CD14-positive monocyte (primary cell): ENCODE results near the gene TNFRSF19. TPM values are rescaled to one million over a fixed set of nuclear protein-coding genes. Genes with fewer than 3 reads are reported as not detected.

Experiments used
- DNase-seq, 3 donors: peaks; one replicate each; pipeline ENCODE4 v3.0.0-alpha.2; 2011 to 2022
- H2AFZ ChIP-seq: 2 replicates; pipeline ENCODE4 v1.6.0; 2012; ENCODE audit warnings: mild to moderate bottlenecking, low read depth, low read length, inconsistent platforms; ENCODE audit not compliant: insufficient read depth, poor library complexity, severe bottlenecking
- H3K27ac ChIP-seq, 2 donors: 1 replicate in 1 of 2; 2 replicates in 1 of 2; pipeline ENCODE4 v1.5.1; 2012 to 2013; ENCODE audit warnings: low read length in 2 of 2, control low read depth in 1 of 2, inconsistent platforms in 1 of 2, low read depth in 1 of 2, mild to moderate bottlenecking in 1 of 2
- H3K27me3 ChIP-seq, 2 donors: one replicate each; pipeline versions ENCODE4 v1.6.0 to v1.6.1; 2011 to 2013; ENCODE audit warnings: low read length in 2 of 2; ENCODE audit not compliant: control insufficient read depth in 2 of 2, insufficient read depth in 2 of 2
- H3K36me3 ChIP-seq, 2 donors: replicated peaks in 1 of 2; 1 replicate in 1 of 2; 2 replicates in 1 of 2; pipeline versions ENCODE4 v1.5.1 to v1.6.1; 2012 to 2013; ENCODE audit warnings: low read length in 2 of 2, control low read depth in 1 of 2, inconsistent platforms in 1 of 2, mild to moderate bottlenecking in 1 of 2; ENCODE audit not compliant: insufficient read depth in 2 of 2, control insufficient read depth in 1 of 2
- H3K4me1 ChIP-seq, 2 donors: 1 replicate in 1 of 2; 2 replicates in 1 of 2; pipeline versions ENCODE4 v1.5.1 to v1.6.1; 2012 to 2013; ENCODE audit warnings: low read length in 2 of 2, control low read depth in 1 of 2, inconsistent platforms in 1 of 2, mild to moderate bottlenecking in 1 of 2, moderate library complexity in 1 of 2; ENCODE audit not compliant: insufficient read depth in 2 of 2, control insufficient read depth in 1 of 2
- H3K4me2 ChIP-seq: replicated peaks from 2 replicates; pipeline ENCODE3; 2012; ENCODE audit warnings: low read length, moderate library complexity, mild to moderate bottlenecking; ENCODE audit not compliant: poor library complexity, severe bottlenecking; ENCODE audit errors: extremely low read depth
- H3K4me3 ChIP-seq, 3 experiments: fragments of 200-600 bp in 1 of 3; sonication (generic) in 1 of 3; replicated peaks in 1 of 3; 1 replicate in 2 of 3; 2 replicates in 1 of 3; pipeline ENCODE4 v1.5.1; 2011 to 2013; ENCODE audit warnings: low read length in 3 of 3, mild to moderate bottlenecking in 3 of 3, control low read depth in 2 of 3, low read depth in 2 of 3, inconsistent platforms in 1 of 3, moderate library complexity in 1 of 3
- H3K79me2 ChIP-seq: 2 replicates; pipeline ENCODE4 v1.6.0; 2012; ENCODE audit warnings: mild to moderate bottlenecking, control low read depth, inconsistent platforms, low read length, moderate library complexity; ENCODE audit not compliant: insufficient read depth
- H3K9ac ChIP-seq: 2 replicates; pipeline ENCODE4 v1.6.0; 2017; ENCODE audit warnings: low read length, mild to moderate bottlenecking; ENCODE audit not compliant: insufficient read depth, poor library complexity, severe bottlenecking
- H3K9me3 ChIP-seq, 2 donors: replicated peaks in 1 of 2; 1 replicate in 1 of 2; 2 replicates in 1 of 2; pipeline versions ENCODE4 v1.5.1 to v1.6.1; 2012 to 2013; ENCODE audit warnings: low read length in 2 of 2, control low read depth in 1 of 2; ENCODE audit not compliant: control insufficient read depth in 1 of 2, insufficient read depth in 1 of 2
- H4K20me1 ChIP-seq: 2 replicates; pipeline ENCODE4 v1.6.0; 2012; ENCODE audit warnings: mild to moderate bottlenecking, low read length, control low read depth, moderate library complexity; ENCODE audit not compliant: insufficient read depth
- H3K27ac Mint-ChIP-seq, 7 donors: one replicate each; pipeline ENCODE4 v1.8.0; 2020; ENCODE audit warnings: mild to moderate bottlenecking in 7 of 7, mixed read lengths in 7 of 7, moderate library complexity in 6 of 7, inconsistent platforms in 2 of 7
- H3K27me3 Mint-ChIP-seq, 3 donors: one replicate each; pipeline ENCODE4 v1.8.0; 2021 to 2022; ENCODE audit warnings: low read depth in 3 of 3, mild to moderate bottlenecking in 3 of 3, mixed read lengths in 3 of 3, moderate library complexity in 3 of 3, inconsistent platforms in 1 of 3
- H3K36me3 Mint-ChIP-seq, 2 donors: one replicate each; pipeline ENCODE4 v1.8.0; 2020; ENCODE audit warnings: mixed read lengths in 2 of 2, inconsistent platforms in 1 of 2, mild to moderate bottlenecking in 1 of 2
- H3K4me1 Mint-ChIP-seq: one replicate; pipeline ENCODE4 v1.8.0; 2020; ENCODE audit warnings: mild to moderate bottlenecking, mixed read lengths
- H3K4me3 Mint-ChIP-seq, 2 donors: one replicate each; pipeline ENCODE4 v1.8.0; 2020; ENCODE audit warnings: mild to moderate bottlenecking in 2 of 2, mixed read lengths in 2 of 2, moderate library complexity in 1 of 2
- H3K9me3 Mint-ChIP-seq, 7 donors: one replicate each; pipeline ENCODE4 v1.8.0; 2020 to 2022; ENCODE audit warnings: mixed read lengths in 7 of 7, mild to moderate bottlenecking in 6 of 7, moderate library complexity in 6 of 7, inconsistent platforms in 2 of 7
- WGBS: methylation state at CpG from one replicate; pipeline ENCODE4 v1.1.5; 2013; ENCODE audit warnings: missing lambda C conversion rate; ENCODE audit not compliant: insufficient coverage; 5-methylcytosine and 5-hydroxymethylcytosine counted together
- intact Hi-C, 2 donors: fragments of 100-400 bp; cut with micrococcal nuclease; formaldehyde crosslinking; loops; one replicate each; pipeline versions ENCODE4 v1.15.0 to v1.15.1; 2023
- polyA plus RNA-seq, 3 donors: library from polyadenylated mRNA; depleted of rRNA in 1 of 3; unstranded in 2 of 3; stranded (reverse) in 1 of 3; fragments of 300-500 nt in 2 of 3; fragments of >200 nt in 1 of 3; fragmentation: Illumina TruSeq in 2 of 3; gene quantifications; 1 replicate in 2 of 3; 2 replicates in 1 of 3; pipeline ENCODE4 v1.2.3, GENCODE V29; 2012 to 2021
- TF ChIP-seq, protein P1 (sequence below): fragments of 200-600 bp; IDR thresholded peaks from one replicate; pipeline ENCODE4 v1.8.0; 2022; ENCODE audit warnings: antibody characterized with exemption, mild to moderate bottlenecking

The TNFRSF19 gene
- polyA plus RNA-seq, 3 donors: 0.11 TPM; not detected in 2

DNA sequence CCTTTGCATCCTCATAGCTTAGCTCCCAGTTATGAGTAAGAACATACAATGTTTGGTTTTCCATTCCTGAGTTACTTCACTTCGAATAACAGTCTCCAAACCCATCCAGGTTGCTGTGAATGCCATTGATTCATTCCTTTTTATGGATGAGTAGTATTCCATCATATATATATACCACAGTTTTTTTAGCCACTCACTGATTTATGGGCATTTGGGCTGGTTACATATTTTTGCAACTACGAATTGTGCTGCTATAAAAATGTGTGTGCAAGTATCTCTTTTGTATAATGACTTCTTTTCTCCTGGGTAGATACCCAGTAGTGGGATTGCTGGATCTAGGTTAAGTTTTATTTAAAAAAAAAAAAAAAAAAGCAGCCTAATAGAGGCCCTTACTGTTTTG, 14.1 kb downstream of the TNFRSF19 start:
- Histone ChIP-seq H3K27ac (no peak overlapping the region), H4K20me1 (no peaks in the 10 kb centered on the region), H3K9ac (no peak overlapping the region), H3K4me1 (peaks cover 7 to 8% of the 10 kb centered on the region in 2 donors), H3K27me3 (peaks cover 17 to 24% of the 10 kb centered on the region in 2 donors), H2AFZ (no peak overlapping the region), H3K9me3 (no peaks in the 10 kb centered on the region), H3K4me2 (no peak overlapping the region), H3K36me3 (no peaks in the 10 kb centered on the region), H3K4me3 (no peak overlapping the region), H3K79me2 (no peaks in the 10 kb centered on the region)
- WGBS: no CpG with 5 or more reads among the region's 2 CpGs
- no peak for DNase-seq
- no peak overlapping the region for H3K27ac Mint-ChIP-seq
- TF ChIP-seq, protein P1, sequence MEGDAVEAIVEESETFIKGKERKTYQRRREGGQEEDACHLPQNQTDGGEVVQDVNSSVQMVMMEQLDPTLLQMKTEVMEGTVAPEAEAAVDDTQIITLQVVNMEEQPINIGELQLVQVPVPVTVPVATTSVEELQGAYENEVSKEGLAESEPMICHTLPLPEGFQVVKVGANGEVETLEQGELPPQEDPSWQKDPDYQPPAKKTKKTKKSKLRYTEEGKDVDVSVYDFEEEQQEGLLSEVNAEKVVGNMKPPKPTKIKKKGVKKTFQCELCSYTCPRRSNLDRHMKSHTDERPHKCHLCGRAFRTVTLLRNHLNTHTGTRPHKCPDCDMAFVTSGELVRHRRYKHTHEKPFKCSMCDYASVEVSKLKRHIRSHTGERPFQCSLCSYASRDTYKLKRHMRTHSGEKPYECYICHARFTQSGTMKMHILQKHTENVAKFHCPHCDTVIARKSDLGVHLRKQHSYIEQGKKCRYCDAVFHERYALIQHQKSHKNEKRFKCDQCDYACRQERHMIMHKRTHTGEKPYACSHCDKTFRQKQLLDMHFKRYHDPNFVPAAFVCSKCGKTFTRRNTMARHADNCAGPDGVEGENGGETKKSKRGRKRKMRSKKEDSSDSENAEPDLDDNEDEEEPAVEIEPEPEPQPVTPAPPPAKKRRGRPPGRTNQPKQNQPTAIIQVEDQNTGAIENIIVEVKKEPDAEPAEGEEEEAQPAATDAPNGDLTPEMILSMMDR: no peak
- peaks cover 7% of the 10 kb centered on the region for H3K4me1 Mint-ChIP-seq
- intact Hi-C loops: loop anchor here in 1 of 2 donors (10.0 kb wide), 1 partner anchor 291 kb away; no protein-coding TSS in a partner anchor
- no peak overlapping the region for H3K4me3 Mint-ChIP-seq
- peaks cover 26 to 40% (median 29%) of the 10 kb centered on the region in 3 donors for H3K27me3 Mint-ChIP-seq
- H3K9me3 Mint-ChIP-seq: peaks cover 0 to 2% (median 0%) of the 10 kb centered on the region in 7 donors
- H3K36me3 Mint-ChIP-seq: peaks cover 0 to 6% of the 10 kb centered on the region in 2 donors

DNA sequence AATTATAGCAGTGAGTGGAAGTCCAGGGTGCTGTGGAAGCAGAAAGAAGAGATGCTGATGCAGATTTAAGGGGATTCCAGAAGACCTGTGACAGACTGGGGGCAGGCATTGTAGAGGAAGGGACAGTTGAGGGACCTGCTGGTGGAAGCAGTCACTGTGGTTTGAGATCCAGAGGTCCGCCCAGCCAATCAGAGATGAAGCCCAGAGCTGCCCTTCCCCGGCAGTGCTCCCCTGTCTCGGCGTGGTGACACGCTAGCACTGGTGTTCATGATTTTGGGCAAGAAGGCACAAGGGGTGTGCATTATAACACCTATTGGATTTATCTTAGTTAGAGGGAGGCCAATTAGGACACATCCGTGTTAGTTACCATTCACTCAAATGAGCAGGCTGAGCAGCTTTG, 16.1 kb downstream of the TNFRSF19 start:
- TF ChIP-seq, protein P1: no peak
- Mint-ChIP-seq H3K4me1 (no peaks in the 10 kb centered on the region), H3K27ac (no peak overlapping the region), H3K36me3 (no peaks in the 10 kb centered on the region), H3K27me3 (peaks cover 9 to 20% (median 10%) of the 10 kb centered on the region in 3 donors), H3K4me3 (no peak overlapping the region), H3K9me3 (peaks cover 0 to 2% (median 0%) of the 10 kb centered on the region in 7 donors)
- Histone ChIP-seq H3K36me3 (no peaks in the 10 kb centered on the region), H3K9me3 (no peaks in the 10 kb centered on the region), H3K4me1 (no peaks in the 10 kb centered on the region), H3K4me2 (no peak overlapping the region), H3K79me2 (no peaks in the 10 kb centered on the region), H3K27me3 (peaks cover 0 to 6% of the 10 kb centered on the region in 2 donors), H3K9ac (no peak overlapping the region), H2AFZ (no peak overlapping the region), H3K27ac (no peak overlapping the region), H3K4me3 (no peak overlapping the region), H4K20me1 (no peaks in the 10 kb centered on the region)
- intact Hi-C loops: loop anchor here in 1 of 2 donors (10.0 kb wide), 1 partner anchor 288 kb away; no protein-coding TSS in a partner anchor
- WGBS: 100% methylated on average over 5 of the region's 6 CpGs
- no peak for DNase-seq
